HepG2 (cell line): Measurements from ENCODE around the gene DEDD2. TPM values are rescaled to one million over a fixed set of nuclear protein-coding genes. Genes with fewer than 3 reads are reported as not detected.

Experiments used
- CEBPZ ChIP-seq: IDR thresholded peaks from 2 replicates; pipeline ENCODE4 v1.6.1; 2012; ENCODE audit warnings: low read length, improper control_type of control experiment
- SALL2 ChIP-seq: sonication (generic); formaldehyde crosslinking; IDR thresholded peaks from 2 replicates; pipeline ENCODE4 v1.8.1; 2023; ENCODE audit warnings: mild to moderate bottlenecking, missing genetic modification reagents, inconsistent platforms
- TFDP2 ChIP-seq: sonication (generic); formaldehyde crosslinking; IDR thresholded peaks from 2 replicates; pipeline ENCODE4 v1.4.0; 2020; ENCODE audit warnings: missing genetic modification reagents
- TIGD3 ChIP-seq: sonication (generic); formaldehyde crosslinking; IDR thresholded peaks from 2 replicates; pipeline ENCODE4 v1.5.1; 2020; ENCODE audit warnings: mild to moderate bottlenecking, missing genetic modification reagents, borderline replicate concordance
- ZKSCAN8 ChIP-seq: IDR thresholded peaks from 2 replicates; pipeline ENCODE4 v1.6.1; 2016; ENCODE audit warnings: borderline replicate concordance, missing genetic modification reagents, missing compliant biosample characterization
- ZNF230 ChIP-seq: sonication (generic); formaldehyde crosslinking; IDR thresholded peaks from 2 replicates; pipeline ENCODE4 v1.4.0; 2020; ENCODE audit warnings: mild to moderate bottlenecking, missing genetic modification reagents
- ZNF562 ChIP-seq: sonication (generic); formaldehyde crosslinking; IDR thresholded peaks from 2 replicates; pipeline ENCODE4 v1.8.0; 2022; ENCODE audit warnings: missing genetic modification reagents, borderline replicate concordance
- ZNF713 ChIP-seq: sonication (generic); formaldehyde crosslinking; IDR thresholded peaks from 2 replicates; pipeline ENCODE4 v1.4.0; 2020; ENCODE audit warnings: mild to moderate bottlenecking, missing genetic modification reagents
- polyA plus RNA-seq, 8 experiments: library from polyadenylated mRNA; depleted of rRNA in 3 of 8; stranded (reverse) in 7 of 8; unstranded in 1 of 8; fragments of >200 nt; fragmentation: Illumina TruSeq in 4 of 8; extraction: Trizol in 4 of 8; gene quantifications; 2 replicates each; pipeline versions ENCODE4 v1.2.1 to v1.2.3, GENCODE V29; 2011 to 2016; ENCODE audit warnings: low read depth in 4 of 8, missing spikeins in 1 of 8, mixed read lengths in 1 of 8; ENCODE audit not compliant: insufficient read depth in 1 of 8
- total RNA-seq, 5 experiments: library from RNA; depleted of rRNA; stranded (reverse); fragments of >200 nt; fragmentation: Illumina TruSeq; extraction: Trizol; gene quantifications; 2 replicates each; pipeline ENCODE4 v1.2.3, GENCODE V29; 2016; ENCODE audit warnings: low read depth in 1 of 5

Gene DEDD2
- total and polyA plus RNA-seq, 2 of the 13 experiments (the other 11 are each of a cell fraction or from before 2014, with no cell fraction given), result 19.2 to 24.7 TPM

GRCh38 chr19:42246143-42246921 is 28.9 kb upstream of the DEDD2 start (continued):
- no peak for TF ChIP-seq CEBPZ
- no peak for TF ChIP-seq ZNF230 (CRISPR knock-in tag)
- no peak for TF ChIP-seq TIGD3
- no peak for TF ChIP-seq ZNF562
- TF ChIP-seq TFDP2, result no peak
- TF ChIP-seq ZKSCAN8, result no peak
- TF ChIP-seq SALL2 (CRISPR knock-in tag), result peak; percentile 9; the same call in 1 of the 2 replicates
- TF ChIP-seq ZNF713 (CRISPR knock-in tag), result no peak
